ENCODE measurements around the gene IRGQ.
A peak's percentile ranks its signal among the peaks of the same experiment; 100 is the strongest.

The IRGQ gene

DNA sequence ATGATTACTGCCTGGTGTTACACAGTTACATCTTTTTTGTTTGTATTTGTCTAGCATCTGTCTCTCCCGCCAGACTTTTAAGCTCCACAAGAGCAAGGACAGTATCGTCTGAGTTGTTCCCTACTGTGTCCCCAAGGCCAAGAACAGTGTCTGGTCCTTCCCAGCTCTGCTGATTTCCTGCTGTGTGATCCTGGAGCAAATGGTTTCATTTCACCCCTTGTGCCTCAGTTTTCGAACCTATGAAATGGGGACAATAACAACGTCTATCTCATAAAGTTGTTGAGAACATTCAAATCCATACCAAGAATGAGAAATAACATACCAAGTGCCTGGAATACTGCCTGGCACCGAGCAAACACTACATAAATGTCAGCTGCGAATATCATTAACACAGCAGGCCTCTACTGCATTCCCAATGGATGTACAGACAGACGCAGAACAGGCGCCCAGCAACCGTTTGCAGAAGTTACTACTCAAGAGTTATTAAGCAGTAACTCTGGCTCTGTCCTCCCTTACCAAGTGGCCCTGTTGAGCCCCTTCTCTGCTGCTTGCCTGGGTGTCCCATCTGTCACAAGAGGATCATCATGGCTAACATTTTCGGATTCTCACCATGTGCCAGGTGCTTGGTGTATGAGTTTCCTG lies 32.0 kb downstream of the IRGQ start:
- Histone ChIP-seq H3K27ac (ENCODE audit: low read length) (peak overlapping the region; percentile 81), H3K79me2 (ENCODE audit: insufficient read depth, low read length) (peaks cover 44% of the 10 kb centered on the region), H4K20me1 (ENCODE audit: insufficient read depth, low read length) (peaks cover 23% of the 10 kb centered on the region), H2AFZ (ENCODE audit: low read depth, low read length) (no peak overlapping the region), H3K4me2 (ENCODE audit: insufficient read depth, low read length) (no peak overlapping the region), H3K9ac (ENCODE audit: low read depth, low read length) (no peak overlapping the region), H3K27me3 (ENCODE audit: insufficient read depth, low read length, poor library complexity) (no peaks in the 10 kb centered on the region), H3K4me1 (ENCODE audit: insufficient read depth, low read length) (peaks cover 28% of the 10 kb centered on the region), H3K4me3 (ENCODE audit: low read depth in 1 of 2, low read length in 2 of 2) (no peak overlapping the region), H3K36me3 (ENCODE audit: insufficient read depth, low read length) (peaks cover 28% of the 10 kb centered on the region), H3K9me3 (ENCODE audit: insufficient read depth, low read length, severe bottlenecking) (no peaks in the 10 kb centered on the region)
- DNase-seq, result no peak
- ATAC-seq (ENCODE audit: insufficient read depth, low read depth), result no peak
- TF ChIP-seq, protein P1, sequence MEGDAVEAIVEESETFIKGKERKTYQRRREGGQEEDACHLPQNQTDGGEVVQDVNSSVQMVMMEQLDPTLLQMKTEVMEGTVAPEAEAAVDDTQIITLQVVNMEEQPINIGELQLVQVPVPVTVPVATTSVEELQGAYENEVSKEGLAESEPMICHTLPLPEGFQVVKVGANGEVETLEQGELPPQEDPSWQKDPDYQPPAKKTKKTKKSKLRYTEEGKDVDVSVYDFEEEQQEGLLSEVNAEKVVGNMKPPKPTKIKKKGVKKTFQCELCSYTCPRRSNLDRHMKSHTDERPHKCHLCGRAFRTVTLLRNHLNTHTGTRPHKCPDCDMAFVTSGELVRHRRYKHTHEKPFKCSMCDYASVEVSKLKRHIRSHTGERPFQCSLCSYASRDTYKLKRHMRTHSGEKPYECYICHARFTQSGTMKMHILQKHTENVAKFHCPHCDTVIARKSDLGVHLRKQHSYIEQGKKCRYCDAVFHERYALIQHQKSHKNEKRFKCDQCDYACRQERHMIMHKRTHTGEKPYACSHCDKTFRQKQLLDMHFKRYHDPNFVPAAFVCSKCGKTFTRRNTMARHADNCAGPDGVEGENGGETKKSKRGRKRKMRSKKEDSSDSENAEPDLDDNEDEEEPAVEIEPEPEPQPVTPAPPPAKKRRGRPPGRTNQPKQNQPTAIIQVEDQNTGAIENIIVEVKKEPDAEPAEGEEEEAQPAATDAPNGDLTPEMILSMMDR (IDR thresholded peaks at IDR 0.05; ENCODE audit: borderline replicate concordance, extremely low read depth, low read length, poor library complexity, severe bottlenecking), result no peak

DNA sequence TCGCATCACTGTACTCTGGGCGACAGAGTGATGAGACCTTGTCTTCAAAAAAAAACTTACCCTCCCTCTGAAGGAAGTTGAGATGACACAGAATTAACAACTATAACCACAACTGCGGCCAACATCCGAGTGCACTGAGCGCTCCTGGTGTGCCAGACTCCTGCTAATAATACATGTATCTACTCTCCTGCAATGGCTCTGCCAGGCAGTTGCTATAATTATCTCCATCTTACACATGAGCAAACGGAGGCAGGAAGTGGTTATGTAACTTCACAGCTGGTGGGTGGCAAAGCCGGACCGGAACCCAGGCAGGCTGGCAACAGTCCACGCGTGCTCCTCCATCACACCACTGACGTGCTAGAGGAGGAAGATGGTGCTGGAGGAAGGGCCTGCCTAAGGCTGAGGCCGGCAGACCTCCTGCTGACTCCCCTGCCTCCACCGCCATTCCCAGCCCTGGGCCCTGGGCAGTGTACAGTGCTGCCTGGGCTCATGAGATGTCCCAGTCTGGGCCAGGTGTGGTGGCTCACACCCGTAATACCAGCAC lies 33.2 kb downstream of the IRGQ start:
- Histone ChIP-seq H2AFZ (ENCODE audit: low read depth, low read length) (no peak overlapping the region), H3K79me2 (ENCODE audit: insufficient read depth, low read length) (peaks cover 37% of the 10 kb centered on the region), H3K9me3 (ENCODE audit: insufficient read depth, low read length, severe bottlenecking) (no peaks in the 10 kb centered on the region), H3K27ac (ENCODE audit: low read length) (peak overlapping the region; percentile 81), H3K4me1 (ENCODE audit: insufficient read depth, low read length) (peaks cover 28% of the 10 kb centered on the region), H4K20me1 (ENCODE audit: insufficient read depth, low read length) (peaks cover 23% of the 10 kb centered on the region), H3K27me3 (ENCODE audit: insufficient read depth, low read length, poor library complexity) (no peaks in the 10 kb centered on the region), H3K36me3 (ENCODE audit: insufficient read depth, low read length) (peaks cover 32% of the 10 kb centered on the region), H3K9ac (ENCODE audit: low read depth, low read length) (peak overlapping the region; percentile 34), H3K4me3 (ENCODE audit: low read depth in 1 of 2, low read length in 2 of 2) (no peak overlapping the region), H3K4me2 (ENCODE audit: insufficient read depth, low read length) (peak overlapping the region; percentile 51)
- DNase-seq (peak; percentile 88), ATAC-seq (ENCODE audit: insufficient read depth, low read depth) (peak; percentile 98)
- TF ChIP-seq, protein P1 (IDR thresholded peaks at IDR 0.05; ENCODE audit: borderline replicate concordance, extremely low read depth, low read length, poor library complexity, severe bottlenecking), result no peak
- TF ChIP-seq EZH2 (IDR thresholded peaks at IDR 0.05; ENCODE audit: borderline replicate concordance, low read depth, low read length, severe bottlenecking), result no peak

DNA sequence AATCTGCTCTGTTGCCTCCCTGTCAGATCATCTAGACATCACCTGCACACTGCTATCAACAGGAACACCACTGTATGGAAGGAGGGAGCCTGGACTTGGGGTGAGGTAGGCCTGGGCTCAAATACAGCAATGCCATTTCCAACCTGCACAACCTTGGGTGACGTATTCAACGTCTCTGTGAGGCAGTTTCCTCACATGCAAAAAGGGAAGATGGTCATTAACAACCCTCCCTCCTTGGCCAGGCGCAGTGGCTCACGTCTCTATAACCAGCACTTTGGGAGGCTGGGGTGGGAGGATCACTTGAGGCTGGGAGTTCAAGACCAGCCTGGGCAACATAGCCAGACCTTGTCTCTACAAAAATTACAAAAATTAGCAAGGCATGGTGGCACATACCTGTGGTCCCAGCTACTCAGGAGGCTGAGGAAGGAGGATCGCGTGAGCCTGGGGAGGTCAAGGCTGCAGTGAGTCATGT lies 33.7 kb downstream of the IRGQ start:
- Histone ChIP-seq H4K20me1 (ENCODE audit: insufficient read depth, low read length) (peaks cover 23% of the 10 kb centered on the region), H3K27me3 (ENCODE audit: insufficient read depth, low read length, poor library complexity) (no peaks in the 10 kb centered on the region), H3K4me3 (ENCODE audit: low read depth in 1 of 2, low read length in 2 of 2) (0 out of 4 replicates have a peak overlapping the region, but pooled peaks of 1 of the 2 experiments have one; percentile 16), H3K9ac (ENCODE audit: low read depth, low read length) (peak overlapping the region; percentile 34), H3K4me2 (ENCODE audit: insufficient read depth, low read length) (peak overlapping the region; percentile 51), H3K9me3 (ENCODE audit: insufficient read depth, low read length, severe bottlenecking) (no peaks in the 10 kb centered on the region), H3K36me3 (ENCODE audit: insufficient read depth, low read length) (peaks cover 33% of the 10 kb centered on the region), H2AFZ (ENCODE audit: low read depth, low read length) (no peak overlapping the region), H3K79me2 (ENCODE audit: insufficient read depth, low read length) (peaks cover 33% of the 10 kb centered on the region), H3K27ac (ENCODE audit: low read length) (peak overlapping the region; percentile 81), H3K4me1 (ENCODE audit: insufficient read depth, low read length) (peaks cover 28% of the 10 kb centered on the region)
- TF ChIP-seq EZH2 (IDR thresholded peaks at IDR 0.05; ENCODE audit: borderline replicate concordance, low read depth, low read length, severe bottlenecking), result no peak
- TF ChIP-seq, protein P1 (IDR thresholded peaks at IDR 0.05; ENCODE audit: borderline replicate concordance, extremely low read depth, low read length, poor library complexity, severe bottlenecking), result no peak
- ATAC-seq (ENCODE audit: insufficient read depth, low read depth), result no peak
- no peak for DNase-seq
